Measurements from ENCODE around the gene SFXN5.

DNA sequence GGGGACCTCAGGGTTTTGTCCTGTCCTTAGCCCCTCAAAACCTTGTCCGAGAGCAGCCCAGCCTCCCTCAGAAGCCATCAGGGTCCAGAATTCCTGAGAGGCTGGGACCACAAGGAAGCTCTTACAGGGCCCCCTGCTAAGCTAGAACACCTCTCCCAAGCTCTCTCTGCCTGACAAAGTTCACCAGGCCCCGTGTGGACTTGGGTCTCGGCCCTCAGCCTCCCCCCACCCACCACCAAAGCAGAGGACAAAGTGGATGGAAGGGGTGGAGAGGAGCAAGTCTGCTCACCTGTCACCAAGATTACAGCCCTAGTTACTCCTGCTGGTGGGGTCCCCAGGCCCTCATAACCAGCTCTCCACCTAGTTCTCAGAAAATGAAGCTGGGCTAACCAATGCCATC, 24.4 kb upstream of the SFXN5 start:
- TF ChIP-seq, protein P1, sequence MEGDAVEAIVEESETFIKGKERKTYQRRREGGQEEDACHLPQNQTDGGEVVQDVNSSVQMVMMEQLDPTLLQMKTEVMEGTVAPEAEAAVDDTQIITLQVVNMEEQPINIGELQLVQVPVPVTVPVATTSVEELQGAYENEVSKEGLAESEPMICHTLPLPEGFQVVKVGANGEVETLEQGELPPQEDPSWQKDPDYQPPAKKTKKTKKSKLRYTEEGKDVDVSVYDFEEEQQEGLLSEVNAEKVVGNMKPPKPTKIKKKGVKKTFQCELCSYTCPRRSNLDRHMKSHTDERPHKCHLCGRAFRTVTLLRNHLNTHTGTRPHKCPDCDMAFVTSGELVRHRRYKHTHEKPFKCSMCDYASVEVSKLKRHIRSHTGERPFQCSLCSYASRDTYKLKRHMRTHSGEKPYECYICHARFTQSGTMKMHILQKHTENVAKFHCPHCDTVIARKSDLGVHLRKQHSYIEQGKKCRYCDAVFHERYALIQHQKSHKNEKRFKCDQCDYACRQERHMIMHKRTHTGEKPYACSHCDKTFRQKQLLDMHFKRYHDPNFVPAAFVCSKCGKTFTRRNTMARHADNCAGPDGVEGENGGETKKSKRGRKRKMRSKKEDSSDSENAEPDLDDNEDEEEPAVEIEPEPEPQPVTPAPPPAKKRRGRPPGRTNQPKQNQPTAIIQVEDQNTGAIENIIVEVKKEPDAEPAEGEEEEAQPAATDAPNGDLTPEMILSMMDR (optimal IDR thresholded peaks at IDR 0.05 in 1 of 3, IDR thresholded peaks at IDR 0.05 in 1 of 3, conservative IDR thresholded peaks at IDR 0.05 in 1 of 3; ENCODE audit: extremely low read depth in 1 of 3, insufficient read depth in 2 of 3, low read length in 3 of 3), result no peak
- TF ChIP-seq EZH2 (IDR thresholded peaks at IDR 0.05; ENCODE audit: low read length), result no peak
